Loucy (cell line): ENCODE results near the gene SFXN5.
A peak's percentile ranks its signal among the peaks of the same experiment; 100 is the strongest.
"Not testable (repeated sequence)": the region's sequence is repeated elsewhere in the genome, so short reads cannot be mapped to it uniquely, and the experiment has no call there.

Experiments
- H2AFZ ChIP-seq: fragments of 200-600 bp; sonication (generic); 2 replicates; pipeline ENCODE4 v1.6.0; 2016; ENCODE audit warnings: antibody characterized with exemption, mild to moderate bottlenecking, low read length, moderate library complexity
- H3F3A ChIP-seq: fragments of 200-600 bp; 2 replicates; pipeline ENCODE4 v1.6.0; 2016; ENCODE audit warnings: antibody characterized with exemption, low read depth, mild to moderate bottlenecking
- H3K27me3 ChIP-seq: fragments of 200-600 bp; sonication (generic); 2 replicates; pipeline ENCODE4 v1.6.1; 2014; ENCODE audit warnings: low read length, mild to moderate bottlenecking; ENCODE audit not compliant: insufficient read depth, poor library complexity, severe bottlenecking
- H3K36me3 ChIP-seq: fragments of 200-600 bp; sonication (generic); 2 replicates; pipeline ENCODE4 v1.6.1; 2016; ENCODE audit warnings: low read length; ENCODE audit not compliant: insufficient read depth
- H3K4me1 ChIP-seq: fragments of 200-600 bp; sonication (generic); 2 replicates; pipeline ENCODE4 v1.5.1; 2014; ENCODE audit warnings: low read length, mild to moderate bottlenecking; ENCODE audit not compliant: insufficient read depth, poor library complexity, severe bottlenecking
- H3K4me2 ChIP-seq: fragments of 200-600 bp; sonication (generic); 2 replicates; pipeline ENCODE4 v1.6.0; 2014; ENCODE audit warnings: antibody characterized with exemption, low read length, low read depth, mild to moderate bottlenecking; ENCODE audit not compliant: poor library complexity, severe bottlenecking
- H3K4me3 ChIP-seq: fragments of 200-600 bp; sonication (generic); 2 replicates; pipeline ENCODE4 v1.5.1; 2014; ENCODE audit warnings: low read length, mild to moderate bottlenecking, mixed read lengths; ENCODE audit not compliant: poor library complexity, severe bottlenecking
- H3K79me2 ChIP-seq: fragments of 200-600 bp; sonication (generic); 2 replicates; pipeline ENCODE4 v1.6.1; 2014; ENCODE audit warnings: low read length; ENCODE audit not compliant: insufficient read depth
- H3K9ac ChIP-seq: fragments of 200-600 bp; sonication (generic); 2 replicates; pipeline ENCODE4 v1.6.0; 2014; ENCODE audit warnings: mild to moderate bottlenecking, low read depth, low read length, moderate library complexity; ENCODE audit not compliant: poor library complexity, severe bottlenecking
- H3K9me2 ChIP-seq: fragments of 200-600 bp; sonication (generic); replicated peaks from 2 replicates; pipeline ENCODE4 v1.6.1; 2016; ENCODE audit warnings: low read depth, low read length, mixed read lengths
- H3K9me3 ChIP-seq: fragments of 200-600 bp; sonication (generic); 2 replicates; pipeline ENCODE4 v1.6.1; 2014; ENCODE audit warnings: mild to moderate bottlenecking, antibody characterized with exemption, low read length, low read depth; ENCODE audit not compliant: insufficient read depth
- H4K20me1 ChIP-seq: fragments of 200-600 bp; sonication (generic); 2 replicates; pipeline ENCODE4 v1.6.0; 2014; ENCODE audit warnings: antibody characterized with exemption, low read length, mild to moderate bottlenecking; ENCODE audit not compliant: insufficient read depth, poor library complexity, severe bottlenecking
- CTCF ChIP-seq: fragments of 200-600 bp; sonication (generic); conservative IDR thresholded peaks from 2 replicates; pipeline ENCODE4 v1.5.1; 2014; ENCODE audit warnings: mild to moderate bottlenecking, antibody characterized with exemption, low read length
- EZH2phosphoT487 ChIP-seq: fragments of 200-600 bp; IDR thresholded peaks from 2 replicates; pipeline ENCODE4 v1.6.1; 2018; ENCODE audit warnings: antibody characterized with exemption, mild to moderate bottlenecking, moderate library complexity, borderline replicate concordance

Gene SFXN5

GRCh38 chr2:73067043-73067442 lies 4.5 kb downstream of the SFXN5 start:
- H3K36me3 ChIP-seq = no peaks in the 10 kb centered on the region
- H3K9me2 ChIP-seq = no peaks in the 10 kb centered on the region
- H3K4me3 ChIP-seq = no peak overlapping the region
- no peaks in the 10 kb centered on the region for H3F3A ChIP-seq
- TF ChIP-seq CTCF = no peak
- no peak for TF ChIP-seq EZH2phosphoT487
- H3K9me3 ChIP-seq = no peaks in the 10 kb centered on the region
- peaks cover 81% of the 10 kb centered on the region for H3K79me2 ChIP-seq
- H3K4me2 ChIP-seq = peak overlapping the region; percentile 7
- H3K27me3 ChIP-seq = no peaks in the 10 kb centered on the region
- H3K4me1 ChIP-seq = peaks cover 44% of the 10 kb centered on the region
- H3K9ac ChIP-seq = no peak overlapping the region
- peaks cover 43% of the 10 kb centered on the region for H4K20me1 ChIP-seq
- H2AFZ ChIP-seq = no peak overlapping the region

GRCh38 chr2:73065070-73065469 lies 6.4 kb downstream of the SFXN5 start:
- not testable (repeated sequence) for H3K36me3 ChIP-seq, H3K27me3 ChIP-seq, H3K9ac ChIP-seq, H3K9me2 ChIP-seq, H3K9me3 ChIP-seq, H3K4me2 ChIP-seq, H3K4me3 ChIP-seq, H2AFZ ChIP-seq, H3F3A ChIP-seq
- Histone ChIP-seq H4K20me1 (peaks cover 38% of the 10 kb centered on the region), H3K79me2 (peaks cover 79% of the 10 kb centered on the region), H3K4me1 (peaks cover 44% of the 10 kb centered on the region)

- Histone ChIP-seq H3K4me2 (peak overlapping the region; percentile 27), H3K79me2 (peaks cover 78% of the 10 kb centered on the region), H3K9ac (peak overlapping the region; percentile 27)
Measured at GRCh38 chr2:73063909-73064875, 7.3 kb downstream of the SFXN5 start.

More at GRCh38 chr2:73063909-73064875, 7.3 kb downstream of the SFXN5 start:
- Histone ChIP-seq H3K36me3 (no peaks in the 10 kb centered on the region), H3K4me3 (no peak overlapping the region), H3K9me3 (no peaks in the 10 kb centered on the region), H3K4me1 (peaks cover 35% of the 10 kb centered on the region), H2AFZ (no peak overlapping the region), H3F3A (no peaks in the 10 kb centered on the region), H4K20me1 (peaks cover 29% of the 10 kb centered on the region), H3K27me3 (no peaks in the 10 kb centered on the region), H3K9me2 (no peaks in the 10 kb centered on the region)
- TF ChIP-seq EZH2phosphoT487 (no peak), CTCF (no peak)
